Upper lobe of right lung (tissue), 1 donor: ENCODE measurements around the gene RAI14. TPM values are rescaled to one million over a fixed set of nuclear protein-coding genes. Genes with fewer than 3 reads are reported as not detected.

ENCODE experiments used
- ATAC-seq: fragments of 200-7000 bp; cut with Tn5 transposase; one replicate; pipeline ENCODE4 v1.9.1; 2020; ENCODE audit warnings: mild to moderate bottlenecking, moderate library complexity
- DNase-seq: peaks from one replicate; pipeline ENCODE4 v3.0.0-alpha.2; 2020
- H3K27ac ChIP-seq: fragments of 200-600 bp; one replicate; pipeline ENCODE4 v1.8.0; 2022
- H3K27me3 ChIP-seq: fragments of 200-600 bp; one replicate; pipeline ENCODE4 v1.8.0; 2022; ENCODE audit warnings: mild to moderate bottlenecking
- H3K36me3 ChIP-seq: fragments of 200-600 bp; one replicate; pipeline ENCODE4 v1.8.0; 2022
- H3K4me1 ChIP-seq: fragments of 200-600 bp; one replicate; pipeline ENCODE4 v1.8.0; 2022
- H3K4me3 ChIP-seq: fragments of 200-600 bp; one replicate; pipeline ENCODE4 v1.8.0; 2022; ENCODE audit warnings: mild to moderate bottlenecking
- H3K9me3 ChIP-seq: fragments of 200-600 bp; one replicate; pipeline ENCODE4 v1.8.0; 2022
- intact Hi-C: fragments of 100-400 bp; cut with DNase I; formaldehyde crosslinking; loops from one replicate; pipeline ENCODE4 v1.11.0; 2022
- total RNA-seq: library from RNA; stranded (reverse); fragmentation: NEBNext Ultra II Directional; extraction: Animal tissue kit (Norgen Biotek cat#: 25700); gene quantifications from one replicate; pipeline ENCODE4 v1.2.1, GENCODE V29; 2021
- TF ChIP-seq, protein P1 (sequence below): fragments of 200-600 bp; IDR thresholded peaks from one replicate; pipeline ENCODE4 v1.8.0; 2022; ENCODE audit warnings: antibody characterized with exemption
- donor health status: DM: no; HTN: yes; CAD: no; lungs with severe emphysema.

The RAI14 gene
- total RNA-seq, 1 donor from 2014 or later = 79.6 TPM

DNA sequence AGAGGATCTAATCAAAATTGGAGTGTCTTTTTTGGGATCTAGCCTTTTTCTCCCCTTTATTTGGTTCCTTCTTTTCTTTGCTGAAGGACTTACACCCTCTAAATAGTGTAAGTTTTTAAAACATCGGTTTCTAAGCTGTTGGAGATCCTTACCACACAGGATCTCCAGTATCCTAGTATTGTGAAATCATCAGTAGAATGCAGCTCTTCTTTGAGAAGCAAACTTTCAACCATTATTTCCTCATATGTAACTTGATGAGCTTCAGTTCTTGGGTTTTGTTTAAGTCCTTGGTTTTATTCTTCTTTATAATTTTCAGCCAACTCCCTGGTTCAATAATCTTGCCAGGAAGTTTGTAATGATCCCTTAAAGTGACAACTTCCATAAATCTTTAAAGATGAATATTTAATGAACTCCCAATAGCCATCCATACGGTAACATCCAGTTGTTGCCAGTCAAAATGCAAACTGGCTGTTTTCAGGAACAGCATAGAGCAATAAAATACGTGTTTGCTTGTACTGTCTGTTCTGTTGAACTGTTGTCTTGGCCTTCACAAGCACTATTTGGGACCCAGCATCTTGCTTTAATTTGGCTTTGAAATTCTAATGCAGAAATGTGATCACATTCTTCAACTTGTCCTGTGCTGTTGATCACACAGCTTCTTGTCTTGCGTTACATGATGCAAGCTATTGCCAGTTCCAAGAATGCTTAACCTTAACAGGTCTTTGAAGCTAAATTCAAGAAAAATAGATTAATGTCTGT is 148.0 kb downstream of the RAI14 start:
- no peak for ATAC-seq
- H3K4me3 ChIP-seq = no peak overlapping the region
- no peaks in the 10 kb centered on the region for H3K9me3 ChIP-seq
- H3K4me1 ChIP-seq = no peaks in the 10 kb centered on the region
- intact Hi-C loops = no loop called here
- TF ChIP-seq, protein P1, sequence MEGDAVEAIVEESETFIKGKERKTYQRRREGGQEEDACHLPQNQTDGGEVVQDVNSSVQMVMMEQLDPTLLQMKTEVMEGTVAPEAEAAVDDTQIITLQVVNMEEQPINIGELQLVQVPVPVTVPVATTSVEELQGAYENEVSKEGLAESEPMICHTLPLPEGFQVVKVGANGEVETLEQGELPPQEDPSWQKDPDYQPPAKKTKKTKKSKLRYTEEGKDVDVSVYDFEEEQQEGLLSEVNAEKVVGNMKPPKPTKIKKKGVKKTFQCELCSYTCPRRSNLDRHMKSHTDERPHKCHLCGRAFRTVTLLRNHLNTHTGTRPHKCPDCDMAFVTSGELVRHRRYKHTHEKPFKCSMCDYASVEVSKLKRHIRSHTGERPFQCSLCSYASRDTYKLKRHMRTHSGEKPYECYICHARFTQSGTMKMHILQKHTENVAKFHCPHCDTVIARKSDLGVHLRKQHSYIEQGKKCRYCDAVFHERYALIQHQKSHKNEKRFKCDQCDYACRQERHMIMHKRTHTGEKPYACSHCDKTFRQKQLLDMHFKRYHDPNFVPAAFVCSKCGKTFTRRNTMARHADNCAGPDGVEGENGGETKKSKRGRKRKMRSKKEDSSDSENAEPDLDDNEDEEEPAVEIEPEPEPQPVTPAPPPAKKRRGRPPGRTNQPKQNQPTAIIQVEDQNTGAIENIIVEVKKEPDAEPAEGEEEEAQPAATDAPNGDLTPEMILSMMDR = no peak
- H3K27me3 ChIP-seq = no peaks in the 10 kb centered on the region
- no peak overlapping the region for H3K27ac ChIP-seq
- no peak for DNase-seq
- peaks cover 33% of the 10 kb centered on the region for H3K36me3 ChIP-seq

DNA sequence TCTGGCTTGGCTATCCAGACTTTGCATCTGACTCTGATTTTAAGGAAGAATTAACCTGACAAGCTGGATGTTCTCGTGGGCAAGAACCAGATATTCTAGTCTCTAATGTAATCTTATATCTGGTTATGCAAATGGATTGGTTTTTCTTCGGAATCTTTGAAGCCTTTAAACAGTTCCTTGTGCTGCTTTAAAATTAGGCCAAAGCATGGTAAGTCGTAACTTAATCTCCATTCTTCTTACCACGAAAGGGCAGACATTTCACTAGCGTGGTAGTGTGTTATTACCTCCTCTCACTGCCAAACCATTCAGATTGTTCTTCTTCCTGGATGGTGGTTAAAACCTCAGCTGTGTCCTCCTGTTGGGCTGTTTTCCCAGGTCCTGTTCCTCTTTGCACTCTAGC is 148.8 kb downstream of the RAI14 start:
- DNase-seq = no peak
- TF ChIP-seq, protein P1 = no peak
- no peaks in the 10 kb centered on the region for H3K9me3 ChIP-seq
- peaks cover 33% of the 10 kb centered on the region for H3K36me3 ChIP-seq
- ATAC-seq = no peak
- H3K27ac ChIP-seq = no peak overlapping the region
- H3K27me3 ChIP-seq = no peaks in the 10 kb centered on the region
- no peak overlapping the region for H3K4me3 ChIP-seq
- H3K4me1 ChIP-seq = no peaks in the 10 kb centered on the region
- intact Hi-C loops = no loop called here

DNA sequence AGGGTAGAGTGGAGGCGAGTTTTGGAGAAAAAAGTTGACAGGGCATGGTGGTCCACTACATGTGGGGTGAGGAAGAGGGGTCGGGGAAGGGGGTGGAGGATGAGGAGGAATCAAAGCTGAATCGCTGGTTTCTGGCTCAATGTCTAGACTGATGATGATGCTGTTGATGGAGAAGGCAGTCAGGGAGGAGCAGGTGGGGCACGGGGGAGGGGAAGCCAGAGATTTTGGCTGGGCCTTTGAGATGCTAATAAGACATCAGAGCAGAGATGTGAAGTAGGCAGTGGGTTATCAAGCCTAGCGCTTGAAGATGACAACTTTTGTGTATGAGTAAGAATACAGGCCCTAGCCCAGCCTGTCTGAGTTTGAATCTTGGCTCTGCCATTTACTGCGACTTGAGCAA is 150.4 kb downstream of the RAI14 start:
- Histone ChIP-seq H3K9me3 (no peaks in the 10 kb centered on the region), H3K27ac (no peak overlapping the region), H3K36me3 (peaks cover 20% of the 10 kb centered on the region), H3K4me1 (no peaks in the 10 kb centered on the region), H3K4me3 (no peak overlapping the region), H3K27me3 (no peaks in the 10 kb centered on the region)
- TF ChIP-seq, protein P1 = no peak
- ATAC-seq (no peak), DNase-seq (no peak)
- intact Hi-C loops = no loop called here

DNA sequence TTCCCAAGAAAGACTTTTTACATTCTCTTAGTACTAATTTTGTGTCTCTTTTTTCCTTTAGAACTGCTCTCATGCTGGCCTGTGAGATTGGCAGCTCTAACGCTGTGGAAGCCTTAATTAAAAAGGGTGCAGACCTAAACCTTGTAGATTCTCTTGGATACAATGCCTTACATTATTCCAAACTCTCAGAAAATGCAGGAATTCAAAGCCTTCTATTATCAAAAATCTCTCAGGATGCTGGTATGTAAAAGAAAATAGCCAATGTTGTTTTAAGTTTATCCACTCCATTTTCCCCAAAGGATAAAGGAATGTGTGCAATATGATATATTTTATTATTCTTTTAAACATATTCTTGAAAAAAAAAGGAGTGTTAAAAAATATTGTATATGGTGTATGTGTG is 155.6 kb downstream of the RAI14 start:
- TF ChIP-seq, protein P1 = no peak
- H3K9me3 ChIP-seq = no peaks in the 10 kb centered on the region
- DNase-seq (no peak), ATAC-seq (no peak)
- intact Hi-C loops = no loop called here
- H3K27me3 ChIP-seq = no peaks in the 10 kb centered on the region
- H3K4me1 ChIP-seq = no peaks in the 10 kb centered on the region
- H3K4me3 ChIP-seq = no peak overlapping the region
- H3K36me3 ChIP-seq = peaks cover 20% of the 10 kb centered on the region
- H3K27ac ChIP-seq = no peak overlapping the region

DNA sequence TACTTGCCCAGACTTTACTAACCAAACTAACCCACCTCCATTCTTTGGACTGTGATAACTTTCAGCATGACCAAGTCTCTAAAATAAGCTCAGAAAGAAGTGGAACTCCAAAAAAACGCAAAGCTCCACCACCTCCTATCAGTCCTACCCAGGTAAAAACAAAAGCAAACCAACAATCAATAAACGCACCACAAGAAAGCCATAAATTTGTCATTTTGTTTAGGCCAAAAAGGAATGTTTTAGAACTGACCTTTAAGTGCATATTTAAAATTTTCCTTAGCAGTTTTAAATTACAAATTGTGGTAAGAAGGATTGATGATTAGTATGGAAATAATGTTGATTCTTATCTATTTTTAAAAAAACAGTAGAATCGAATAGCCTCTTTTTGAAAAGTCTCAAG is 157.4 kb downstream of the RAI14 start:
- ATAC-seq (no peak), DNase-seq (no peak)
- Histone ChIP-seq H3K36me3 (peaks cover 21% of the 10 kb centered on the region), H3K9me3 (no peaks in the 10 kb centered on the region), H3K4me1 (no peaks in the 10 kb centered on the region), H3K27ac (no peak overlapping the region), H3K4me3 (no peak overlapping the region), H3K27me3 (no peaks in the 10 kb centered on the region)
- TF ChIP-seq, protein P1 = no peak
- intact Hi-C loops = no loop called here
